ENCODE results near the gene MYL11.
"Not testable (repeated sequence)": the region's sequence is repeated elsewhere in the genome, so short reads cannot be mapped to it uniquely, and the experiment has no call there.

Gene MYL11

DNA sequence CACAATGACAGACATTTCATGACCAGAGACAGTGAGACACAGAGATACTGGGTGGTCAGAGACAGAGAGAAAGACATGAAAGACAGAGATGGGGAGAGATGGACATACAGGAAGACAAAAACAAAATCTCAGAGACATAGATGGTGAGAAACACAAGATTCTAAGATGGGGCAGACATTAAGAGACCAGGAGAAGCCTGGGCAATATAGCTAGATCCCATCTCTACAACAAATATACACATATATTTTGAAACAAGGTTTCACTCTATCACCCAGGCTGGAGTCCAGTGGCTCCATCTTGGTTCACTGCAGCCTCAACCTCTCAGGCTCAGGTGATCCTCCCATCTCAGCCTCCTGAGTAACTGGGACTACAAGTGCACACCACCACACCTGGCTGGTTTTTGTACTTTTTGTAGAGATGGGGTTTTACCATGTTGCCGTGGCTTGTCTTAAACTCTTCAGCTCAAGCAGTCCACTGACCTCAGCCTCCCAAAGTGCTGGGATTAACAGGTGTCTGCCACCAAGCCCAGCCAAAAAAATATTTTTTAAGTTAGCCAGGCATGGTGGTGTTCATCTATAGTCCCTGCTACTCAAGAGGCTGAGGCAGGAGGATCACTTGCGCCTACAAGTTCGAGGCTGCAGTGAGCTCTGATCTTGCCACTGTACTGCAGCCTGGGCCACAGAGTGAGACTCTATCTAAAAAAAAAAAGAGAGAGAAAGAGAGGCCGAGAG lies 5.6 kb downstream of the MYL11 start:
- H3K4me3 ChIP-seq (ENCODE audit: low read length in 2 of 2): no peak overlapping the region
- H3K9ac ChIP-seq (ENCODE audit: low read length in 2 of 2): no peak overlapping the region
- no peaks in the 10 kb centered on the region for H3K27me3 ChIP-seq (ENCODE audit: control insufficient read depth in 1 of 2, insufficient read depth in 2 of 2, low read length in 2 of 2)
- no peaks in the 10 kb centered on the region for H3K9me3 ChIP-seq (ENCODE audit: control insufficient read depth in 2 of 2, low read length in 2 of 2)
- H3K36me3 ChIP-seq (ENCODE audit: control insufficient read depth in 2 of 2, insufficient read depth in 2 of 2, low read length in 2 of 2): peaks cover 0 to 3% of the 10 kb centered on the region in 2 donors
- no peak overlapping the region for H3K27ac ChIP-seq (ENCODE audit: low read length)
- H3K4me1 ChIP-seq (ENCODE audit: control insufficient read depth, insufficient read depth, low read length): peaks cover 19% of the 10 kb centered on the region

GRCh38 chr16:30380803-30381208 lies 6.2 kb downstream of the MYL11 start:
- Histone ChIP-seq H3K27ac (ENCODE audit: low read length) (no peak overlapping the region), H3K4me3 (ENCODE audit: low read length in 2 of 2) (no peak overlapping the region), H3K27me3 (ENCODE audit: control insufficient read depth in 1 of 2, insufficient read depth in 2 of 2, low read length in 2 of 2) (no peaks in the 10 kb centered on the region), H3K9me3 (ENCODE audit: control insufficient read depth in 2 of 2, low read length in 2 of 2) (no peaks in the 10 kb centered on the region), H3K36me3 (ENCODE audit: control insufficient read depth in 2 of 2, insufficient read depth in 2 of 2, low read length in 2 of 2) (peaks cover 0 to 3% of the 10 kb centered on the region in 2 donors), H3K4me1 (ENCODE audit: control insufficient read depth, insufficient read depth, low read length) (peaks cover 19% of the 10 kb centered on the region), H3K9ac (ENCODE audit: low read length in 2 of 2) (no peak overlapping the region)

DNA sequence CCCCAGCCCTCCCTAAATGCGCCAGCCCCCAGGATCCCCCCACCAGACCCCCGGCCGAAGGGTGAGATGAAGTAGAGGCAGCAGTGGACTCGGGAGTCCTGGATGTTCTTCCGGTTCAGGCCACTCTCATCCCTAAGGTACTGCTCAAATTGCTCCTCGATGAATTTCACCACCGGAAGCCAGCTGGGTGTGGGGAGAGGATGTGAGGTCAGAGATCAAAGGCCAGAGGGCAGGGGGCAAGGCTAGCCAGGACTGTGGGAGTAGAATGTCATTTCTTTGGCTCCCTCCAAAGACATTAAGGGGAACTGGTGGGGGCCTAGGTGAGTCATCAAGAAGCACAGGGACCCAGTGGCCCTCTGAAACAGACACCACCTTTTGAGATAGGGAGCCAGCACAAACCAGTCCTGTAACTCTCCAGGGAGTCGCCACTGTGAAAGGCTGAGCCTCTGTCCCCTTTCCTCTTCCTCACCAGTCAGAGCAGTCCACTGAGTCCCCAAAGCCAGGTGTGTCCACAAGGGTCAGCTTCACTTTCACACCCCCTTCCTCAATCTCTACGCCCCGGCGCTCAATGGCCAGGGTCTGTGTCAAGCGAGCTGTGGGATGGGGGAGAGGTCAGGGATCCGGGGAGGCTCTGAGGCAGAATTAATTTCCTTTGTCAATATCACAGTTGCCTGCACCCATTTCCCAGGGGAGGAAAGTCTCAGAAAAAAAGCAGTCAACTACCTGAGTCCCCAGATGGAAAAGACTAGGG lies 6.9 kb downstream of the MYL11 start:
- no peak overlapping the region for H3K9ac ChIP-seq (ENCODE audit: low read length in 2 of 2)
- peak overlapping the region in 1 of 2 donors; percentile 3 for H3K4me3 ChIP-seq (ENCODE audit: low read length in 2 of 2)
- peak overlapping the region; percentile 11 for H3K27ac ChIP-seq (ENCODE audit: low read length)
- H3K4me1 ChIP-seq (ENCODE audit: control insufficient read depth, insufficient read depth, low read length): peaks cover 19% of the 10 kb centered on the region
- no peaks in the 10 kb centered on the region for H3K9me3 ChIP-seq (ENCODE audit: control insufficient read depth in 2 of 2, low read length in 2 of 2)
- H3K27me3 ChIP-seq (ENCODE audit: control insufficient read depth in 1 of 2, insufficient read depth in 2 of 2, low read length in 2 of 2): no peaks in the 10 kb centered on the region
- peaks cover 0 to 3% of the 10 kb centered on the region in 2 donors for H3K36me3 ChIP-seq (ENCODE audit: control insufficient read depth in 2 of 2, insufficient read depth in 2 of 2, low read length in 2 of 2)

GRCh38 chr16:30382111-30382881 lies 7.7 kb downstream of the MYL11 start, which contains the start of gene SEPTIN1:
SEPTIN1 (minus strand) TSS chr16:30382561; CDS start chr16:30382542, 19 bp downstream.
- peak within 1 kb of the TSS; percentile 11 for H3K27ac ChIP-seq (ENCODE audit: low read length)
- no peak within 1 kb of the TSS for H3K9ac ChIP-seq (ENCODE audit: low read length in 2 of 2)
- H3K4me1 ChIP-seq (ENCODE audit: control insufficient read depth, insufficient read depth, low read length): peaks cover 14% of the 10 kb centered on the region
- H3K36me3 ChIP-seq (ENCODE audit: control insufficient read depth in 2 of 2, insufficient read depth in 2 of 2, low read length in 2 of 2): peaks cover 0 to 3% of the 10 kb centered on the region in 2 donors
- H3K4me3 ChIP-seq (ENCODE audit: low read length in 2 of 2): peak within 1 kb of the TSS in 1 of 2 donors; percentile 3
- H3K9me3 ChIP-seq (ENCODE audit: control insufficient read depth in 2 of 2, low read length in 2 of 2): no peaks in the 10 kb centered on the region
- H3K27me3 ChIP-seq (ENCODE audit: control insufficient read depth in 1 of 2, insufficient read depth in 2 of 2, low read length in 2 of 2): no peaks in the 10 kb centered on the region

- Histone ChIP-seq H3K9me3 (ENCODE audit: control insufficient read depth in 2 of 2, low read length in 2 of 2) (no peaks in the 10 kb centered on the region), H3K9ac (ENCODE audit: low read length in 2 of 2) (no peak overlapping the region), H3K4me3 (ENCODE audit: low read length in 2 of 2) (no peak overlapping the region), H3K4me1 (ENCODE audit: control insufficient read depth, insufficient read depth, low read length) (peaks cover 11% of the 10 kb centered on the region), H3K36me3 (ENCODE audit: control insufficient read depth in 2 of 2, insufficient read depth in 2 of 2, low read length in 2 of 2) (peaks cover 0 to 3% of the 10 kb centered on the region in 2 donors), H3K27ac (ENCODE audit: low read length) (no peak overlapping the region), H3K27me3 (ENCODE audit: control insufficient read depth in 1 of 2, insufficient read depth in 2 of 2, low read length in 2 of 2) (no peaks in the 10 kb centered on the region)
These were observed 8.9 kb downstream of the MYL11 start for GRCh38 chr16:30383521-30383920.

GRCh38 chr16:30394592-30395154 lies 20.1 kb downstream of the MYL11 start:
- H3K9ac ChIP-seq (ENCODE audit: low read length in 2 of 2): peak overlapping the region; percentile 79 to 87
- H3K27me3 ChIP-seq (ENCODE audit: control insufficient read depth in 1 of 2, insufficient read depth in 2 of 2, low read length in 2 of 2): no peaks in the 10 kb centered on the region
- peak overlapping the region; percentile 63 to 85 for H3K4me3 ChIP-seq (ENCODE audit: low read length in 2 of 2)
- peaks cover 29% of the 10 kb centered on the region for H3K4me1 ChIP-seq (ENCODE audit: control insufficient read depth, insufficient read depth, low read length)
- H3K9me3 ChIP-seq (ENCODE audit: control insufficient read depth in 2 of 2, low read length in 2 of 2): no peaks in the 10 kb centered on the region
- peaks cover 6 to 16% of the 10 kb centered on the region in 2 donors for H3K36me3 ChIP-seq (ENCODE audit: control insufficient read depth in 2 of 2, insufficient read depth in 2 of 2, low read length in 2 of 2)
- peak overlapping the region; percentile 62 for H3K27ac ChIP-seq (ENCODE audit: low read length)

DNA sequence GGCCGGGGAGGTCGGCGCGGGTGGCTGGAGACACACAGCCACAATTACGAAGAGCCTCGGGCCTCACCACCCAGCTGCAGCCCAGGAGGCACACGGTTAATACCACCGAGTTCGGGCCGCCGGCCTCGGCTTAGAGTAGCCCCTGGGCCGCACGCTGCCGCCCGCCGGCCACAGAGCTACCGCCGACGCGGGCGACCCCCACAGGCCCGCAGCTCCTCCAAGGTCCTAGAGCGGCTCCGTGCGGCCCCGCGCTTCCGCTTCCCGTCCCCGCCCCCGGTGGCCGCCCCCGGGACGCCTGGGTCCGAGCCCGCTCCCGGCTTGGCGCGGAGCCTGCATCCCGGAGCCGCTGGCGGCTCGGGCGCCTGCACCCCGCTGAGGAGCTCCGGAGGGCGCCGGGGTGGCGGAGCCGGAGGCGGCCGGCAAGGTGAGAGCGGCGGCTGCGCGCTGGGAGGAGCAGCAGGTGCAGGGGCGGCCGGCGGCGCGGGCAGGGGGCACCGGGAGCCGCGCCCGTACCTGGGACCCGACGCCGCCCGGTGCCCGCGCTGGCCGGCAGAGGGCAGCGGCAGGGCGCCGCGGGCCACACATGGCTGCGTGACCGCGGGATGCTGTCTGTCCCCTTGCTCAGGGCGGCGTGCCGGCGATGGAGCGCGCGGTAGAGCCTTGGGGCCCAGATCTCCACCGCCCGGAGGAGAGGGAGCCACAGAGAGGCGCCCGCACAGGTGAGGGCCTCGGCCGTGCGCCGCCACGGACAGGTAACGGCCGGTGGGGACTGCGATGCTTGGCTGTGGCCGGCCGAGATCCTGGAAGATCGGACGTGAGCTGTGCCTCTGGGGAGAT lies 20.8 kb downstream of the MYL11 start, which contains the start of gene ZNF48:
TSS of gene ZNF48 (plus strand) at position 266 of the 837 bp plus-strand sequence. CDS start at position 641, 375 bp downstream.
- no peaks in the 10 kb centered on the region for H3K27me3 ChIP-seq (ENCODE audit: control insufficient read depth in 1 of 2, insufficient read depth in 2 of 2, low read length in 2 of 2)
- peaks cover 34% of the 10 kb centered on the region for H3K4me1 ChIP-seq (ENCODE audit: control insufficient read depth, insufficient read depth, low read length)
- no peaks in the 10 kb centered on the region for H3K9me3 ChIP-seq (ENCODE audit: control insufficient read depth in 2 of 2, low read length in 2 of 2)
- H3K4me3 ChIP-seq (ENCODE audit: low read length in 2 of 2): peak within 1 kb of the TSS; percentile 77 to 85
- H3K27ac ChIP-seq (ENCODE audit: low read length): peak within 1 kb of the TSS; percentile 69
- peak within 1 kb of the TSS; percentile 79 to 87 for H3K9ac ChIP-seq (ENCODE audit: low read length in 2 of 2)
- H3K36me3 ChIP-seq (ENCODE audit: control insufficient read depth in 2 of 2, insufficient read depth in 2 of 2, low read length in 2 of 2): peaks cover 6 to 16% of the 10 kb centered on the region in 2 donors

DNA sequence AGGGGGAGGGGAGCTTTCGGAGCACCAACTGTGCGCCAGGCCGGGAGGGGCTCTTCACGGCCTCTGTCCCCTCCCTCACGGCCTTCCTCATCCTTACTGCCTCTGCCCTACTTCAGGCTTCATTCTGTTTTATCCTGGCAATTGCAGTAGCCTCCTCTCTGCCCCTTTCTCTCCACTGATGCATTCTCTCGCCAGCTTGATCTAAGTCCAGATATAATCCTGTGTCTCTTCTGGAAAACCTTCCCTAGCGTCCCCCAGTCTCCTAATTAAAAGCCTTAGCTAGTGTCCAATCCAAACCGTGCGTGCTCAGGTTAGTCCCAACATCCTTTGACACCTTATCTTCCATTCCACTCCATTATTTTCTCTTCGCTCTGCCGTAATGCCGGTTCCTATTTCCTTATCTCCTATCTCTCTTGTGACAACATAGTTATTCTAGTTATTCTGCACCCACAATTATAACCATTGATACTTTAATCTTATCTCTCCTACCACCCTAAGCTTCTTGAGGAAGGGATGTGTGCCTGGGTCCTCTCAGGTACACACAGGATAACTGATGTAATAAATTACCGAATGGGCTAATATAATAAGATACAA lies 21.5 kb downstream of the MYL11 start:
- H3K36me3 ChIP-seq (ENCODE audit: control insufficient read depth in 2 of 2, insufficient read depth in 2 of 2, low read length in 2 of 2): peaks cover 6 to 16% of the 10 kb centered on the region in 2 donors
- H3K27me3 ChIP-seq (ENCODE audit: control insufficient read depth in 1 of 2, insufficient read depth in 2 of 2, low read length in 2 of 2): no peaks in the 10 kb centered on the region
- H3K9ac ChIP-seq (ENCODE audit: low read length in 2 of 2): peak overlapping the region; percentile 71 to 77
- peak overlapping the region; percentile 69 for H3K27ac ChIP-seq (ENCODE audit: low read length)
- H3K4me3 ChIP-seq (ENCODE audit: low read length in 2 of 2): peak overlapping the region; percentile 77 to 85
- no peaks in the 10 kb centered on the region for H3K9me3 ChIP-seq (ENCODE audit: control insufficient read depth in 2 of 2, low read length in 2 of 2)
- H3K4me1 ChIP-seq (ENCODE audit: control insufficient read depth, insufficient read depth, low read length): peaks cover 39% of the 10 kb centered on the region

DNA sequence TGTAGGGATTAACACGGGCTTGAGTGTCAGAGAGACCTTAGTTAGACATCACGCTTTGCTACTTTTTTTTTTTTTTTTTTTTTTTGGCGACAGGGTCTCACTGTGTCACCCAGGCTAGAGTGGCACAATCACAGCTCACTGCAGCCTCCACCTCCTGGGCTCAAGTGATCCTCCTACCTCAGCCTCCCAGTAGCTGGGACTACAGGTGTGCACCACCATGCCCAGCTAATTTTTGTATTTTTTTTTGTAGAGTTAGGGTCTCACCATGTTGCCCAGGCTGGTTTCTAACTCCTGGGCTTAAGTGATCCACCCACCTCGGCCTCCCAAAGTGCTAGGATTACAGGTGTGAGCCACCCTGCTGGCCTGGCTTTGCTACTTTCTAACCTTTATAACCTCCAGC lies 22.0 kb downstream of the MYL11 start:
- not testable (repeated sequence) for H3K27me3 ChIP-seq (ENCODE audit: control insufficient read depth in 1 of 2, insufficient read depth in 2 of 2, low read length in 2 of 2); H3K9me3 ChIP-seq (ENCODE audit: control insufficient read depth in 2 of 2, low read length in 2 of 2); H3K27ac ChIP-seq (ENCODE audit: low read length); H3K9ac ChIP-seq (ENCODE audit: low read length in 2 of 2)
- Histone ChIP-seq H3K4me3 (ENCODE audit: low read length in 2 of 2) (peak overlapping the region; percentile 77 to 85), H3K4me1 (ENCODE audit: control insufficient read depth, insufficient read depth, low read length) (peaks cover 39% of the 10 kb centered on the region), H3K36me3 (ENCODE audit: control insufficient read depth in 2 of 2, insufficient read depth in 2 of 2, low read length in 2 of 2) (peaks cover 6 to 16% of the 10 kb centered on the region in 2 donors)

Measured in stomach smooth muscle (tissue), 2 donors.